Heart left ventricle (tissue), 16 donors: Measurements from ENCODE around the gene TPRN. TPM values are rescaled to one million over a fixed set of nuclear protein-coding genes. Genes with fewer than 3 reads are reported as not detected.

ENCODE experiments used
- ATAC-seq, 4 donors: fragments of 200-7000 bp; cut with Tn5 transposase; one replicate each; pipeline ENCODE4 v1.9.1; 2020 to 2022; ENCODE audit warnings: moderate library complexity in 4 of 4, mild to moderate bottlenecking in 3 of 4, moderate number of reproducible peaks in 1 of 4
- DNase-seq, 5 donors: peaks; one replicate each; pipeline ENCODE4 v3.0.0-alpha.2; 2020
- H3K27ac ChIP-seq, 12 donors: fragments of 200-600 bp; sonication (generic) in 4 of 12; one replicate each; pipeline versions ENCODE4 v1.5.0 to v1.8.0; 2016 to 2022; ENCODE audit warnings: mild to moderate bottlenecking in 2 of 12
- H3K27me3 ChIP-seq, 9 donors: fragments of 200-600 bp; sonication (generic) in 2 of 9; one replicate each; pipeline versions ENCODE4 v1.5.1 to v1.8.0; 2016 to 2022; ENCODE audit warnings: mild to moderate bottlenecking in 3 of 9
- H3K36me3 ChIP-seq, 9 donors: fragments of 200-600 bp; sonication (generic) in 2 of 9; one replicate each; pipeline versions ENCODE4 v1.5.0 to v1.8.0; 2018 to 2022; ENCODE audit warnings: mild to moderate bottlenecking in 2 of 9
- H3K4me1 ChIP-seq, 12 donors: fragments of 200-600 bp; sonication (generic) in 4 of 12; one replicate each; pipeline versions ENCODE4 v1.5.0 to v1.8.0; 2016 to 2022; ENCODE audit warnings: mild to moderate bottlenecking in 3 of 12
- H3K4me3 ChIP-seq, 12 donors: fragments of 200-600 bp; sonication (generic) in 4 of 12; one replicate each; pipeline versions ENCODE4 v1.5.0 to v1.8.0; 2017 to 2022; ENCODE audit warnings: mild to moderate bottlenecking in 9 of 12, moderate library complexity in 4 of 12
- H3K9me3 ChIP-seq, 12 donors: fragments of 200-600 bp; sonication (generic) in 4 of 12; one replicate each; pipeline versions ENCODE4 v1.5.0 to v1.8.0; 2016 to 2022; ENCODE audit warnings: mild to moderate bottlenecking in 1 of 12
- POLR2A ChIP-seq, 2 donors: fragments of 450-650 bp; IDR thresholded peaks; one replicate each; pipeline ENCODE4 v1.6.1; 2017; ENCODE audit warnings: antibody characterized with exemption in 2 of 2, mild to moderate bottlenecking in 2 of 2, moderate library complexity in 2 of 2
- WGBS, 4 donors: extraction: QIAGEN DNeasy Blood & Tissue Kit in 2 of 4; methylation state at CpG; one replicate each; pipeline versions ENCODE4 v1.1.5 to v1.1.7; 2013 to 2018; 5-methylcytosine and 5-hydroxymethylcytosine counted together
- intact Hi-C, 10 donors: fragments of 100-400 bp; cut with DNase I; formaldehyde crosslinking; loops; one replicate each; pipeline versions ENCODE4 v1.11.1 to v1.14.2; 2022
- polyA plus RNA-seq, 2 donors: library from polyadenylated mRNA; stranded (reverse); fragments of 200-250 nt; gene quantifications; one replicate each; pipeline ENCODE4 v1.2.3, GENCODE V29; 2013
- total RNA-seq, 9 donors: library from RNA; depleted of rRNA in 2 of 9; stranded (reverse); fragments of >200 nt in 2 of 9; fragmentation: NEBNext Ultra II Directional in 3 of 9; extraction: Animal tissue kit (Norgen Biotek cat#: 25700) in 3 of 9; gene quantifications; one replicate each; pipeline versions ENCODE4 v1.1.0 to v1.2.4, GENCODE V29; 2016 to 2023
- TF ChIP-seq, protein P1 (sequence below), 12 donors: fragments of 200-600 bp; sonication (generic) in 4 of 12; IDR thresholded peaks; one replicate each; pipeline versions ENCODE4 v1.5.0 to v1.8.0; 2018 to 2022; ENCODE audit warnings: antibody characterized with exemption in 12 of 12, mild to moderate bottlenecking in 5 of 12
- donor health status: ischemic (EF 13 %, LVEDD 7.1; RV severe dilation, severe dysfunction).
- donor health status: healthy with polysubstance abuse.
- donor health status: DM: no; HTN: yes; CAD: no.
- donor health status: DM: no; HTN: no; CAD: no.
- donor health status: ischemic (EF 25% LVEDD 6.9; RV normal size, moderate dysfunction).
- donor health status: ischemic (EF 25% LVEDD 5.7; RV mildly dilated, moderate dysfunction).
- donor health status: healthy.
- donor health status: DM: yes; HTN: yes; CAD: no.
- donor health status: ischemic (EF 35%, LVEDD 5.7; RV mildly dilated, moderate dysfunction).
- donor health status: nonischemic (EF 11% LVEDD 7.7; RV severe dilation, severe dysfunction).
- donor health status: DM: yes; HTN: yes; CAD: no.
- donor health status: PGD.
- donor health status: ischemic (EF 29% LVEDD 5.4; RV normal size, mild dysfunction).
- donor health status: nonischemic (EF 23%, LVEDD 6.1; RV moderate dilation, normal function).

Gene TPRN
- total and polyA plus RNA-seq, 11 donors: 11.5 to 18.0 (median 16.6) TPM

DNA sequence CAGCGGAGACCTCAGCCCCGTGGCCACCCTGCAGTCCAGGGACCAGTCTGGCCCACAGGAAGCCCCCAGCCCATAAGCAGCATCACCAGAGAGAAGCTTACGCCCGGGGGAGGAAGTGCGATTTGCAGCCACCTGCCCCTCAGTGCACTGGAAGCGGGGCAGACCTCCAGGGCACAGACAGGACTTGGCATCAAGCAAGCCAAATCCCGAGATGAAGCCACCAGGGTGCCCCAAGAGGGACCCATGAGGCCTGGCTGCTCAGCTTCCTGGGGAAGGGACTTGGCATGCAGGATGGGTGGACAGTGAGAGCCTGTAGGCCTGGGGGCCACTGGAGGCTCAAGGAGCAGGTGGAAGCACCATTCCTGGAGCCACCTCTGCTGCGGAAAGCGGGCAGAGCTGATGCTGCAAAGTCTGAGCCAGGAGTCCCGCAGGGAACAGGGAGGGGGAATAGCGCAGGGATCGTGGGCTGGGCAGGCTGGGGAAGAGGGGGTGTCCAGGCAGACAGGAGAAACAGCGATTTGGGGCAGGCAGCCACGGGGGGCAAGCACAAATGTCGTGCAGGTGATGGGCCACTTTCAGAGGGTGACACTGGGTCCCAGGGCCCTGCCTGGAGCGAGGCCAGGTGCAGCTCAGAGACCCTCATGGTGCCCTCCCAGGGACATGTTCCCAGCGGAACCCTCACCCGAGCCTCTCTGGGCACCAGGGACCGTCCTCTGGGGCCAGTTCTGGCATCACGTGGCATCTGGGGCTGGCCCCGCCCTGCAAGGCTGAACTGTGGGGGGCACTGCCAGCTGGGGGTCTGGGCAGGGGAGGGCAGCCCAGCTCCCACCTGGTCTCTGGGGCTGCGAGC, 33.9 kb downstream of the TPRN start:
- Histone ChIP-seq H3K4me1 (peaks cover 6 to 55% (median 28%) of the 10 kb centered on the region in 12 donors), H3K27me3 (peaks cover 75 to 99% (median 85%) of the 10 kb centered on the region in 9 donors), H3K4me3 (no peak overlapping the region), H3K36me3 (no peaks in the 10 kb centered on the region), H3K27ac (no peak overlapping the region), H3K9me3 (no peaks in the 10 kb centered on the region)
- ATAC-seq (no peak), DNase-seq (no peak)
- TF ChIP-seq, protein P1, sequence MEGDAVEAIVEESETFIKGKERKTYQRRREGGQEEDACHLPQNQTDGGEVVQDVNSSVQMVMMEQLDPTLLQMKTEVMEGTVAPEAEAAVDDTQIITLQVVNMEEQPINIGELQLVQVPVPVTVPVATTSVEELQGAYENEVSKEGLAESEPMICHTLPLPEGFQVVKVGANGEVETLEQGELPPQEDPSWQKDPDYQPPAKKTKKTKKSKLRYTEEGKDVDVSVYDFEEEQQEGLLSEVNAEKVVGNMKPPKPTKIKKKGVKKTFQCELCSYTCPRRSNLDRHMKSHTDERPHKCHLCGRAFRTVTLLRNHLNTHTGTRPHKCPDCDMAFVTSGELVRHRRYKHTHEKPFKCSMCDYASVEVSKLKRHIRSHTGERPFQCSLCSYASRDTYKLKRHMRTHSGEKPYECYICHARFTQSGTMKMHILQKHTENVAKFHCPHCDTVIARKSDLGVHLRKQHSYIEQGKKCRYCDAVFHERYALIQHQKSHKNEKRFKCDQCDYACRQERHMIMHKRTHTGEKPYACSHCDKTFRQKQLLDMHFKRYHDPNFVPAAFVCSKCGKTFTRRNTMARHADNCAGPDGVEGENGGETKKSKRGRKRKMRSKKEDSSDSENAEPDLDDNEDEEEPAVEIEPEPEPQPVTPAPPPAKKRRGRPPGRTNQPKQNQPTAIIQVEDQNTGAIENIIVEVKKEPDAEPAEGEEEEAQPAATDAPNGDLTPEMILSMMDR (IDR thresholded peaks at IDR 0.05): no peak
- TF ChIP-seq POLR2A (IDR thresholded peaks at IDR 0.05): no peak
- WGBS, 4 donors: 69 to 84% (median 73%) methylated on average over 12 to 22 of the region's 22 CpGs
- intact Hi-C loops: loop anchor here in 1 of 10 donors (5.0 kb wide), 1 partner anchor 39 kb away; no protein-coding TSS in a partner anchor

DNA sequence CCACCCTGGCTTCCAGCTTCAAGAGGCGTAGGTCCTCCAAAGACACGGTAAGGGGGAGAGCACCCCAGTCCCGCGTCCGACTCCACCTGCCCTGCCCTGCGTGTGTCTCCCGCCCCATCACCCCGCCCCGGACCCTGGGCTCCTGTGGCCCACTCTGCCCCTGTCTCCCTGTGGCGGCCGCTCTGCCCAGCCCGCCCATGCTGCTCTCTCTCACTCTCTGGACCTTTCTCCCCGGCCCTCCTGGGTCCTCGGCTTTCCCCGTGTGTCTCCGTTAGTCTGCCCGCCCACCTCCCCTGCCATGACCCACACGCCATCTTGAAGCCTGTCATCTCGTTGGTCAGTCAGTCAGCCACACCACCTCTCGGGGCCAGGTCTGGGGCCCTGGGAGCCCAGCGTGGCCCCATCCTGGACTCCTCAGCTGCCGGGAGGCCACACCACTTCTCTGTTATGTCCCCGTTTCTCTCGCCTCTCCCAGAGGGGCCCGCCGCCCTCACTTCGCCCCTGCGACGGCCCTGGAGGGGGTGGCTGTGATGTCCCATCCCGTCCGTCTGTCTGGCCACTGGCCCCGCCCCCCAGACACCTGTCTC, 35.2 kb downstream of the TPRN start:
- 79 to 86% (median 80%) methylated on average over 30 to 32 of the region's 32 CpGs for WGBS, 4 donors
- H3K9me3 ChIP-seq: no peaks in the 10 kb centered on the region
- ATAC-seq: no peak
- H3K27ac ChIP-seq: no peak overlapping the region
- intact Hi-C loops: loop anchor here in 1 of 10 donors (5.0 kb wide), 1 partner anchor 38 kb away; no protein-coding TSS in a partner anchor
- peaks cover 6 to 56% (median 28%) of the 10 kb centered on the region in 12 donors for H3K4me1 ChIP-seq
- H3K4me3 ChIP-seq: no peak overlapping the region
- H3K27me3 ChIP-seq: peaks cover 81 to 100% (median 94%) of the 10 kb centered on the region in 9 donors
- no peaks in the 10 kb centered on the region for H3K36me3 ChIP-seq
- no peak for DNase-seq
- TF ChIP-seq POLR2A (IDR thresholded peaks at IDR 0.05): no peak
- TF ChIP-seq, protein P1 (IDR thresholded peaks at IDR 0.05): no peak

DNA sequence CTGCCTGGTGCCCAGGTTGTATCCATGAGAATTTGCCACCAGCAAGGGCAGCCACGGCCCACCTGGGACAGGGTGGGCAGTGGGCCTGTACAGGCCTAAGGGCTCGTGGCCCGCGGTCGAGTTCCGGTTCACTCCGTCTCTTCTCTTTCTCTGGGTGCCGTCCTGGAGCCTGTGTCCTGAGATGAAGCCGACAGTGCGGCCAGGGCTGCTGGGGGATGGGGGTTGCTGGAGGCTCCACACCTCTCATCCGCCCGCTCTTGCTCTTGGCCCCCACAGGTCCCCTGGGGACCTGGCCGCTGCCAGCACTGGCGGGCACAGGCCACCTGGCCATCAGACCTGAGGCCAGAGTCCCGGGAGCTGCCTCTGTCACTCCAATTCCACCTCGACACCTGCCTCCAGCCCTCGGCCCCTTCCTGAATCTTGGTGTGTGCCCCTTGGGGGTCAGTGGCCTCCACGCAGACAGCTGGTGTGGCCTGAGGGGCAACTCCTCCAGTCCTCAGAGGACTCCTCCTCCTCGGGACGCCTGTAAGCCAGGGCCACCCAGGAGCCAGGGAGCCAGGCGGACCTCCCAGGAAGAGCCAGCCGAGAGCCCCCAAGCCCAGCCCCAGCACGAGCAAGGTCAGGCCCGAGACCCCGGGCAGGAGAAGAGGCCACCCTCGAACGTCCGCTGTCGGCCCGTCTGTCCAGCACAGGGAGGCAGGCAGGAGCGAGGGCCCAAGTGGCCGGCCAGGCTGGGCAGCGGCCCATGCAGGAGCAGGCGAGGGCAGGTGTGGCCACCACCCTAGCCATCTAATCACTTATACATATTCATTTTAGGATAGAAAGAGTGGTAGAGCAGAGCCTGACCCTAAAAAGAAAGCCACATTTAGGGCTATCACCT, 35.9 kb downstream of the TPRN start:
- no peak for DNase-seq
- Histone ChIP-seq H3K27ac (no peak overlapping the region), H3K36me3 (no peaks in the 10 kb centered on the region), H3K9me3 (no peaks in the 10 kb centered on the region), H3K4me3 (no peak overlapping the region), H3K27me3 (peaks cover 74 to 100% (median 94%) of the 10 kb centered on the region in 9 donors), H3K4me1 (peaks cover 6 to 49% (median 26%) of the 10 kb centered on the region in 12 donors)
- 65 to 79% (median 70%) methylated on average over 29 to 34 of the region's 34 CpGs for WGBS, 4 donors
- intact Hi-C loops: loop anchor here in 1 of 10 donors (5.0 kb wide), 1 partner anchor 37 kb away; no protein-coding TSS in a partner anchor
- TF ChIP-seq POLR2A (IDR thresholded peaks at IDR 0.05): no peak
- TF ChIP-seq, protein P1 (IDR thresholded peaks at IDR 0.05): no peak
- ATAC-seq: no peak
